HCT116 (cell line): Measurements from ENCODE around the gene GDPD2. TPM values are rescaled to one million over a fixed set of nuclear protein-coding genes. Genes with fewer than 3 reads are reported as not detected.

Source experiments
- ATAC-seq: fragments of 200-7000 bp; cut with Tn5 transposase; 2 replicates; pipeline ENCODE4 v1.9.1; 2020; ENCODE audit warnings: mild to moderate bottlenecking, moderate library complexity
- BruUV-seq: library from RNA; stranded (reverse); fragments of 400-500 nt; replicated peaks from 2 replicates; lab custom pipeline; 2021; lab: Mats Ljungman, UMichigan
- CTCF ChIA-PET: fragments of 300-600 bp; sonication (Branson Sonifier 250); formaldehyde crosslinking; loops from one replicate; lab custom pipeline; 2021; ENCODE audit warnings: antibody characterized with exemption; lab: Charles Lee
- POLR2A ChIA-PET: fragments of 300-600, 350-600 bp; sonication (Branson Sonifier 250); formaldehyde crosslinking; loops from one replicate; lab custom pipeline; 2021; ENCODE audit warnings: antibody characterized with exemption; lab: Charles Lee
- RAD21 ChIA-PET, 2 experiments: fragments of 300-600 bp; sonication (Branson Sonifier 250); formaldehyde crosslinking; loops; one replicate each; lab custom pipeline; 2023; ENCODE audit warnings: low total read pairs in 2 of 2; ENCODE audit not compliant: uncharacterized antibody in 2 of 2, unreplicated experiment in 2 of 2, low non-redundant PET in 1 of 2; lab: Charles Lee
- DNase-seq: peaks from one replicate; pipeline ENCODE4 v3.0.0-alpha.2; 2010; ENCODE audit warnings: low read depth, low spot score
- H2AFZ ChIP-seq: fragments of 200-600 bp; shearing (Covaris generic), sonication (generic); 2 replicates; pipeline ENCODE4 v1.6.1; 2017; ENCODE audit warnings: low read depth, mixed run types, mixed read lengths, antibody characterized with exemption, low read length; ENCODE audit not compliant: poor library complexity, severe bottlenecking
- H3K27ac ChIP-seq: 2 replicates; pipeline ENCODE4 v1.5.1; 2012; ENCODE audit warnings: low read depth, low read length
- H3K27me3 ChIP-seq: fragments of 200-600 bp; sonication (generic); 2 replicates; pipeline ENCODE4 v1.6.1; 2016; ENCODE audit warnings: mixed run types, low read length, mixed read lengths; ENCODE audit not compliant: insufficient read depth
- H3K36me3 ChIP-seq, 2 experiments: fragments of 200-500 bp in 1 of 2; fragments of 200-600 bp in 1 of 2; sonication (Bioruptor generic) in 1 of 2; sonication (generic) in 1 of 2; 2 replicates each; pipeline versions ENCODE4 v1.5.1 to v1.6.1; 2014 to 2016; ENCODE audit warnings: low read length in 2 of 2, inconsistent platforms in 1 of 2, mixed read lengths in 1 of 2, mixed run types in 1 of 2; ENCODE audit not compliant: insufficient read depth in 2 of 2, control insufficient read depth in 1 of 2
- H3K4me1 ChIP-seq, 2 experiments: fragments of 200-600 bp in 1 of 2; sonication (generic) in 1 of 2; 2 replicates each; pipeline versions ENCODE4 v1.5.1 to v1.6.1; 2012 to 2017; ENCODE audit warnings: low read length in 2 of 2, inconsistent platforms in 1 of 2, mild to moderate bottlenecking in 1 of 2, mixed read lengths in 1 of 2, mixed run types in 1 of 2, moderate library complexity in 1 of 2; ENCODE audit not compliant: insufficient read depth in 2 of 2, control insufficient read depth in 1 of 2
- H3K4me2 ChIP-seq: fragments of 200-600 bp; sonication (generic); 2 replicates; pipeline ENCODE4 v1.6.1; 2017; ENCODE audit warnings: mixed run types, low read length, mixed read lengths
- H3K4me3 ChIP-seq, 2 experiments: fragments of 200-600 bp in 1 of 2; sonication (generic) in 1 of 2; replicated peaks in 1 of 2; 2 replicates each; pipeline ENCODE4 v1.5.1; 2011 to 2016; ENCODE audit warnings: low read length in 2 of 2, control low read depth in 1 of 2, low read depth in 1 of 2, mild to moderate bottlenecking in 1 of 2, mixed read lengths in 1 of 2, mixed run types in 1 of 2
- H3K79me2 ChIP-seq: fragments of 200-600 bp; sonication (generic); 2 replicates; pipeline ENCODE4 v1.6.1; 2017; ENCODE audit warnings: mild to moderate bottlenecking, mixed run types, low read length, moderate library complexity, mixed read lengths; ENCODE audit not compliant: insufficient read depth
- H3K9ac ChIP-seq: fragments of 200-600 bp; sonication (generic); 2 replicates; pipeline ENCODE4 v1.6.1; 2016; ENCODE audit warnings: low read length, mixed read lengths
- H3K9me2 ChIP-seq: fragments of 200-600 bp; sonication (generic), shearing (Covaris generic); 2 replicates; pipeline ENCODE4 v1.6.1; 2017; ENCODE audit warnings: mixed run types, mild to moderate bottlenecking, moderate library complexity; ENCODE audit not compliant: insufficient read depth
- H3K9me3 ChIP-seq, 2 experiments: fragments of 200-500 bp in 1 of 2; fragments of 200-600 bp in 1 of 2; sonication (Bioruptor generic) in 1 of 2; sonication (generic) in 1 of 2; 2 replicates each; pipeline ENCODE4 v1.6.1; 2014 to 2017; ENCODE audit warnings: low read length in 2 of 2, mixed read lengths in 2 of 2, inconsistent platforms in 1 of 2, low read depth in 1 of 2, mild to moderate bottlenecking in 1 of 2, mixed run types in 1 of 2, moderate library complexity in 1 of 2; ENCODE audit not compliant: control insufficient read depth in 1 of 2, insufficient read depth in 1 of 2
- H4K20me1 ChIP-seq: fragments of 200-600 bp; sonication (generic), shearing (Covaris generic); 2 replicates; pipeline ENCODE4 v1.6.1; 2017; ENCODE audit warnings: mixed run types, mild to moderate bottlenecking, moderate library complexity; ENCODE audit not compliant: insufficient read depth
- CBX3 ChIP-seq: IDR thresholded peaks from 2 replicates; pipeline ENCODE4 v1.6.1; 2012; ENCODE audit warnings: low read depth
- CEBPB ChIP-seq: IDR thresholded peaks from 2 replicates; pipeline ENCODE4 v1.6.1; 2012; ENCODE audit warnings: low read depth
- FOSL1 ChIP-seq: IDR thresholded peaks from 2 replicates; pipeline ENCODE4 v1.6.1; 2012; ENCODE audit warnings: low read depth
- JUND ChIP-seq: IDR thresholded peaks from 2 replicates; pipeline ENCODE4 v1.6.1; 2012
- POLR2AphosphoS5 ChIP-seq: IDR thresholded peaks from 2 replicates; pipeline ENCODE4 v1.6.1; 2011; ENCODE audit warnings: mild to moderate bottlenecking, low read depth, low read length, moderate library complexity
- SP1 ChIP-seq: IDR thresholded peaks from 2 replicates; pipeline ENCODE4 v1.6.1; 2012; ENCODE audit warnings: low read depth
- TCF7L2 ChIP-seq: IDR thresholded peaks from 2 replicates; pipeline ENCODE4 v1.7.0; 2011; ENCODE audit warnings: borderline replicate concordance, inconsistent platforms; ENCODE audit not compliant: insufficient read depth, insufficient read length; ENCODE audit errors: extremely low read depth
- ZBTB33 ChIP-seq: IDR thresholded peaks from 2 replicates; pipeline ENCODE4 v1.6.1; 2011; ENCODE audit warnings: mild to moderate bottlenecking, low read length, moderate library complexity; ENCODE audit not compliant: insufficient replicate concordance; ENCODE audit errors: extremely low read depth
- ZFX ChIP-seq: fragments of 450-650 bp; IDR thresholded peaks from 2 replicates; pipeline ENCODE4 v1.6.1; 2017
- intact Hi-C: fragments of 100-400 bp; cut with micrococcal nuclease; formaldehyde crosslinking; loops from 2 replicates; pipeline ENCODE4 v1.10.0; 2022
- total RNA-seq: library from RNA; stranded (reverse); gene quantifications from one replicate; pipeline ENCODE4 v1.2.1, GENCODE V29; 2021; ENCODE audit not compliant: unreplicated experiment

Gene GDPD2
- total RNA-seq, 1 experiment from 2014 or later: not detected

GRCh38 chrX:70476934-70477733 lies 54.0 kb downstream of the GDPD2 start:
- no peaks in the 10 kb centered on the region for H3K9me2 ChIP-seq
- peak overlapping the region in 1 of 2 experiments; percentile 44; a peak in 3 of 4 replicates for H3K4me3 ChIP-seq
- no peaks in the 10 kb centered on the region for H3K9me3 ChIP-seq
- ATAC-seq (peak; percentile 91), DNase-seq (peak; percentile 78)
- H3K4me1 ChIP-seq: peaks cover 62 to 81% of the 10 kb centered on the region in 2 experiments
- ChIA-PET POLR2A (no interaction called here), RAD21 (no interaction called here), CTCF (interaction anchor here (1.1 kb wide), 1 partner anchor 188 kb away, joined by 4 read pairs; no protein-coding TSS in a partner anchor)
- no peaks in the 10 kb centered on the region for H4K20me1 ChIP-seq
- BruUV-seq: no TSS peak
- no peaks in the 10 kb centered on the region for H3K36me3 ChIP-seq
- peaks cover 16% of the 10 kb centered on the region; the same call in 1 of the 2 replicates for H3K79me2 ChIP-seq
- peak overlapping the region; percentile 75 for H3K4me2 ChIP-seq
- peak overlapping the region; percentile 27; the same call in 1 of the 2 replicates for H3K27ac ChIP-seq
- H3K9ac ChIP-seq: peak overlapping the region; percentile 57
- no peak overlapping the region for H2AFZ ChIP-seq
- no peaks in the 10 kb centered on the region for H3K27me3 ChIP-seq
- TF ChIP-seq POLR2AphosphoS5 (peak; percentile 43; the same call in 1 of the 2 replicates), SP1 (peak; percentile 63), JUND (peak; percentile 62), CEBPB (no peak), CBX3 (0 out of 2 replicates have a peak, but pooled peaks have one; percentile 15), TCF7L2 (peak; percentile 35), FOSL1 (peak; percentile 35; the same call in 1 of the 2 replicates), ZFX (no peak), ZBTB33 (no peak)
- intact Hi-C loops: loop anchor here (2.0 kb wide), 1 partner anchor 22 kb away; no protein-coding TSS in a partner anchor
